Thyroid gland (tissue), 4 donors: ENCODE data around the gene CCDC149.

Experiments used
- CTCF ChIP-seq, 6 experiments: fragments of 200-600 bp in 3 of 6; fragments of 450-650 bp in 3 of 6; sonication (generic) in 3 of 6; IDR thresholded peaks; one replicate each; pipeline ENCODE4 v1.5.1; 2016 to 2019; ENCODE audit warnings: antibody characterized with exemption in 6 of 6, mild to moderate bottlenecking in 2 of 6, inconsistent platforms in 1 of 6, moderate library complexity in 1 of 6
- POLR2A ChIP-seq, 2 donors: fragments of 450-650 bp; IDR thresholded peaks; one replicate each; pipeline ENCODE4 v1.6.1; 2017; ENCODE audit warnings: antibody characterized with exemption in 2 of 2, mild to moderate bottlenecking in 2 of 2, moderate library complexity in 1 of 2

GRCh38 chr4:24928708-24929107 is 15.9 kb upstream of the CCDC149 start:
- TF ChIP-seq CTCF (IDR thresholded peaks at IDR 0.05) (no peak), POLR2A (IDR thresholded peaks at IDR 0.05) (no peak)
